ENCODE data around the gene MTHFSD.

MTHFSD gene, protein sequence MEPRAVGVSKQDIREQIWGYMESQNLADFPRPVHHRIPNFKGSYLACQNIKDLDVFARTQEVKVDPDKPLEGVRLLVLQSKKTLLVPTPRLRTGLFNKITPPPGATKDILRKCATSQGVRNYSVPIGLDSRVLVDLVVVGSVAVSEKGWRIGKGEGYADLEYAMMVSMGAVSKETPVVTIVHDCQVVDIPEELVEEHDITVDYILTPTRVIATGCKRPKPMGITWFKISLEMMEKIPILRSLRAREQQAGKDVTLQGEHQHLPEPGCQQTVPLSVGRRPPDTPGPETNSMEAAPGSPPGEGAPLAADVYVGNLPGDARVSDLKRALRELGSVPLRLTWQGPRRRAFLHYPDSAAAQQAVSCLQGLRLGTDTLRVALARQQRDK

DNA sequence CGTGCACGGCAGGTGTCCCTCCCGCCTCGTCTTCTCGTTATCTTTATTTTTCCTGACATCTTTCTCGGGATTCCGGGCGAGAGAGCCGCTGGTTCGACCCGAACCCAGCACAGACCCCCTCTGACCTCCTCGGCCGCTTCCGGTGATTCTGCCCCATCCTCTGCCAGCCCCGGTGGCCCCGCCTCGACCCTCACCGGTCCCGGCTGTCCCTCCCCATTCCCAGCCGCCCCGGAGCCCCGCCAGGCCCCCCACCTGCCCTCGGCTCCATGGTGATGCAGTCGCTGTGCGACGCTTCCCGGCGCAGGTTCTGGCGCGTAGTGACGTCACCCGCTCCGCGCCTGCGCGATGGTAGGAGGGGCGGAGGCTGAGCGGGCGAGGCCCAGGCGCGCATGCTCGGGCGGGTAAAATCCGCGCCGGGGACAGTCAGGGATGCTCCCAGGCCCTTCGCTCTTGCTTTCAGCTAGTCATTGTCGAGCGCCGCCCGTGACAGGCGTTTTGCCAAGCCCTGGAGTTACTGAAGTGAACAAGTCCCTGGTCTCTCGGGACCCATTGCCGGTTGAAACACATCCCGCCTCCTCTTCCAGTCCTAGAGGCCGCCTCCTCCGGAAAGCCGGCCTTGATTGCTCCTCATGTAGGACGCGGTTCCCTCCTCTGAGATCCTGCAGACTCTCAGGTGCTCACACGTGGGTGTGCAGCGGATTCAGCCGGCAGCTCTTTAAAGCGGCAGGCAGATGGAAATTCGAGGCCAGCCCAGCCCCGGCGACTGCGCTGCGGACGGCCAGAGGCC, at the start of gene MTHFSD:
Gene MTHFSD, minus strand, starts transcription at position 319 of the 787 bp plus-strand sequence. Its CDS starts 51 bp downstream, at position 268.
- TF ChIP-seq TAF1 (IDR thresholded peaks at IDR 0.05; ENCODE audit: low read depth) (peak; percentile 66; the same call in 1 of the 2 replicates), TCF12 (IDR thresholded peaks at IDR 0.05; ENCODE audit: low read depth) (no peak), RAD21 (IDR thresholded peaks at IDR 0.05; ENCODE audit: low read depth) (no peak), NFIC (IDR thresholded peaks at IDR 0.05) (no peak), CREB1 (IDR thresholded peaks at IDR 0.05; ENCODE audit: low read depth) (peak; percentile 98)
- TF ChIP-seq, protein P1, sequence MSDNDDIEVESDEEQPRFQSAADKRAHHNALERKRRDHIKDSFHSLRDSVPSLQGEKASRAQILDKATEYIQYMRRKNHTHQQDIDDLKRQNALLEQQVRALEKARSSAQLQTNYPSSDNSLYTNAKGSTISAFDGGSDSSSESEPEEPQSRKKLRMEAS (IDR thresholded peaks at IDR 0.05) = peak; percentile 63; the same call in 1 of the 2 replicates

DNA sequence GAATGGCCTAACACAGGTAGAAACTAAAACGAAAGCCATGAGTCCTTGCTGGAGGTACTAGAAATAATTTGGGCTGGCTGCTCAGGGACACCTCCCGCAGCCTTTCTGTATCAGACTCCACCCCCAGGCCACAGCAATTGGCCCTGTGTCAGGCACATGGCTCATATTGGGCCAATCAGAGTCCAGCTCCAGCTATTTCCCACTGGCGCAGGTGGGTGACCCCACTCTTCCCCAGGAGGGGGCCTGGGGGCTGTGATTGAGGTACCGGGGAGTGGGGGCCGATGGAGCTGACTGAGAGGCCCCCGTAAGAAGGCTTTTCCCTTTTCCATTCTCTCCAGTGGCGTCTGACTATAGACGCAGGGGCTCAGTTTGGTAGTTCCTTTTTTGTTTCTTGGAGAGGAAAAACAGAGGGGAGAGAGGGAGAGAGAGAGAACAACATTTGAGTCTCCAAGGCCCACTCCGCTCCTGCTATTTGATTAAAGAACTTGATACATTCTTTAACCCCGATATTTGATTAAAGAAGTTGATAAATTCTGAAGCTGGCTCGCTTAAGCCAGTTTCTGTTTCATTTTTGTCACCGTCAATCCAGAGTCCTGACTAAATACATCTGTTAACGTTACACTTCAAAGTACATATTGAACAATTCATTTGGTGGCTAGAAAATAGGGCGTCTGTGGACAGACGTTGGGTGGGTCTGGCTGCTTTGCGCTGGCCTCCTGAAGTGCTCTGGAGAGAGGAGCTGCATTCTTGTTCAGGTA, 49.6 kb upstream of the MTHFSD start:
- TF ChIP-seq TAF1 (IDR thresholded peaks at IDR 0.05; ENCODE audit: low read depth) = no peak
- TF ChIP-seq, protein P2, sequence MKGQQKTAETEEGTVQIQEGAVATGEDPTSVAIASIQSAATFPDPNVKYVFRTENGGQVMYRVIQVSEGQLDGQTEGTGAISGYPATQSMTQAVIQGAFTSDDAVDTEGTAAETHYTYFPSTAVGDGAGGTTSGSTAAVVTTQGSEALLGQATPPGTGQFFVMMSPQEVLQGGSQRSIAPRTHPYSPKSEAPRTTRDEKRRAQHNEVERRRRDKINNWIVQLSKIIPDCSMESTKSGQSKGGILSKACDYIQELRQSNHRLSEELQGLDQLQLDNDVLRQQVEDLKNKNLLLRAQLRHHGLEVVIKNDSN (IDR thresholded peaks at IDR 0.05) = no peak
- TF ChIP-seq EGR1 (IDR thresholded peaks at IDR 0.05) = no peak
- TF ChIP-seq, protein P3, sequence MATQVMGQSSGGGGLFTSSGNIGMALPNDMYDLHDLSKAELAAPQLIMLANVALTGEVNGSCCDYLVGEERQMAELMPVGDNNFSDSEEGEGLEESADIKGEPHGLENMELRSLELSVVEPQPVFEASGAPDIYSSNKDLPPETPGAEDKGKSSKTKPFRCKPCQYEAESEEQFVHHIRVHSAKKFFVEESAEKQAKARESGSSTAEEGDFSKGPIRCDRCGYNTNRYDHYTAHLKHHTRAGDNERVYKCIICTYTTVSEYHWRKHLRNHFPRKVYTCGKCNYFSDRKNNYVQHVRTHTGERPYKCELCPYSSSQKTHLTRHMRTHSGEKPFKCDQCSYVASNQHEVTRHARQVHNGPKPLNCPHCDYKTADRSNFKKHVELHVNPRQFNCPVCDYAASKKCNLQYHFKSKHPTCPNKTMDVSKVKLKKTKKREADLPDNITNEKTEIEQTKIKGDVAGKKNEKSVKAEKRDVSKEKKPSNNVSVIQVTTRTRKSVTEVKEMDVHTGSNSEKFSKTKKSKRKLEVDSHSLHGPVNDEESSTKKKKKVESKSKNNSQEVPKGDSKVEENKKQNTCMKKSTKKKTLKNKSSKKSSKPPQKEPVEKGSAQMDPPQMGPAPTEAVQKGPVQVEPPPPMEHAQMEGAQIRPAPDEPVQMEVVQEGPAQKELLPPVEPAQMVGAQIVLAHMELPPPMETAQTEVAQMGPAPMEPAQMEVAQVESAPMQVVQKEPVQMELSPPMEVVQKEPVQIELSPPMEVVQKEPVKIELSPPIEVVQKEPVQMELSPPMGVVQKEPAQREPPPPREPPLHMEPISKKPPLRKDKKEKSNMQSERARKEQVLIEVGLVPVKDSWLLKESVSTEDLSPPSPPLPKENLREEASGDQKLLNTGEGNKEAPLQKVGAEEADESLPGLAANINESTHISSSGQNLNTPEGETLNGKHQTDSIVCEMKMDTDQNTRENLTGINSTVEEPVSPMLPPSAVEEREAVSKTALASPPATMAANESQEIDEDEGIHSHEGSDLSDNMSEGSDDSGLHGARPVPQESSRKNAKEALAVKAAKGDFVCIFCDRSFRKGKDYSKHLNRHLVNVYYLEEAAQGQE (IDR thresholded peaks at IDR 0.05; ENCODE audit: low read depth) = no peak

DNA sequence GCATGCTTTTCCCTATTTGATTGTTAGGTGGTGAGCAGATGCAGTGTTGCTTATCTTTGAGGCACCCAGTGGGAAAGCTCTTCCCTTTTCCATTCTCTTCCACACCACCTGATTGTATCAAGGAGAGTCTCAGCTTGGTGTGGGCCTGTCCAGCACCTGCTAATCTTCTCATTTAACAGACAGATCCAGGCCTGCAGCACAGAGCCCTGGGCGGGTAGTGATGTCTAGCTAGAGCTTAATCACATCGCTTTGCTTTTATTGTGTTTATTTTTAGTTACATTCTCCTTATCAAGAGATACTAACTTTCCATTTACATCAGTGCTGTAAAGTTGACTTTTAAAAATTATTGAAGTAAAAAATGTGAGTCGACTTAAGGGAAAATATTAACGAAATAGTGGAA, 47.5 kb upstream of the MTHFSD start:
- no peak for TF ChIP-seq ZBTB7A (IDR thresholded peaks at IDR 0.05; ENCODE audit: low read depth)

DNA sequence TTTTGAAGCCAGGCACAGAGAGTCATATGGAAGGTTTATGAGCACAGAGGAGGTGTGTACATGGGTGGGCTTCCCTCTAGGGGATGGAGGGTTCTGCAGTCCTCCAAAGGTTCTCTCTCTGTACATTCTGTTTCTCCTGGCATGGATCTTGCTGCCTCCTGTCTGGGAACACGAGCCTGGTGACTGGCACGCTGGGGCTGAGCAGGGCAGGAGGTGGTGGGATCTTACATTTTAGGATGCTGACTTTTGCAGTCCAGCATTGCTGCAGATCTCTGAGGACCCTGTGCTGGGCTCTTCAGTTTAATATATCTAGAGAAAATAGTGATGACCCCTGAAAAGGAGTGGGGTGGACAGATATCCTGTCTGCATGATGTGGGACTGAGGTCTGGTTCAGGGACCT, 46.3 kb upstream of the MTHFSD start:
- TF ChIP-seq CREB1 (IDR thresholded peaks at IDR 0.05; ENCODE audit: low read depth) (no peak), RAD21 (IDR thresholded peaks at IDR 0.05; ENCODE audit: low read depth) (no peak), TEAD4 (IDR thresholded peaks at IDR 0.05) (no peak)

DNA sequence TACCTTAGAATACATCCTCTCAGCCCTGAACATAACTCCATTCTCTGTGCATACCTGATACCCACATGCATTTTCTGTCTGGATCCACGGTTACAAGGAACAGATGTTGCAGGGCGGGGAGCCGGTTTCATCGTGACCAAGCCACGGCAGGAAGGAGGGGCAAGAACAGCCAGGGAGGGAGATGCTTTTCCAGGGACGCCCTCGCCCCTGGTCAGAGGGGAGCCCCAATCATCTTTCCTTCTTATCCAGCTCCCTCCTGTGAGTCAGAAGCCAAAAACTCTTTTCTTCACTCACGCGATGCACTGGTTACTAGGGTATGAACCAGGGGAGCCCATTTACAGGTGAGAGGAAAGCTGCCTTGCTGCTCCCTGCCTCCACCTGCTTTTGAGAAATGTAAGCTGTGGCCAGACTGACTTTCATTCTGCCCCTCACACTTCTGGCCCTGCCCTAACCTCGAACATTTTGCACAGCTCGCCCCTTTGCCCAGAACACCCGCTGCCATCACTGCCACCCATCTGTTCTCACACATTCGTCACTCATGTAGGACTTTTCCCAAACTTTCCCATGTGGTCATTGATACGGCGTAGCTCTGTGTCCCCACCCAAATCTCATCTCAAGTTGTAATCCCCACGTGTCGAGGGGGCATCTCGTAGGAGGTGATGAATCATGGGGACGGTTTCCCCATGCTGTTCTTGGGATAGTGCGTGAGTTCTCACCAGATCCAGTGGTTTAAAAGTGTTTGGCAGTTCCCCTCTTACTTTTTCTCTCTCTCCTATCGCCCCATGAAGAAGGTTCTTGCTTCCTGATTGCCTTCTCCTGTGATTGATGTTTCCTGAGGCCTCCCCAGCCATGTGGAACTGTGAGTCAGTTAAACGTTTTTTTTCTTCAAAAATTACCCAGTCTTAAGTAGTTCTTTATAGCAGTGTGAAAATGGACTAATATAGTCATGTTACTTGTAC, 43.9 kb upstream of the MTHFSD start:
- TF ChIP-seq EGR1 (IDR thresholded peaks at IDR 0.05) (no peak), TCF12 (IDR thresholded peaks at IDR 0.05; ENCODE audit: low read depth) (no peak), CREB1 (IDR thresholded peaks at IDR 0.05; ENCODE audit: low read depth) (no peak), YY1 (IDR thresholded peaks at IDR 0.05; ENCODE audit: low read depth) (no peak), TEAD4 (IDR thresholded peaks at IDR 0.05) (no peak), NFIC (IDR thresholded peaks at IDR 0.05) (no peak), FOXM1 (IDR thresholded peaks at IDR 0.05; ENCODE audit: borderline replicate concordance, low read depth) (no peak), TAF1 (IDR thresholded peaks at IDR 0.05; ENCODE audit: low read depth) (no peak), RAD21 (IDR thresholded peaks at IDR 0.05; ENCODE audit: low read depth) (no peak), CEBPB (IDR thresholded peaks at IDR 0.05) (no peak)
- TF ChIP-seq, protein P3 (IDR thresholded peaks at IDR 0.05; ENCODE audit: low read depth) = no peak
- TF ChIP-seq, protein P1 (IDR thresholded peaks at IDR 0.05) = no peak
- TF ChIP-seq, protein P2 (IDR thresholded peaks at IDR 0.05) = no peak

Measured in Ishikawa (cell line).